HG03565 (cell line): ENCODE data around the gene RAB43.

ENCODE experiments used
- ATAC-seq: cut with Tn5 transposase; IDR thresholded peaks from one replicate; pipeline ENCODE4 v1.9.1; 2021; ENCODE audit warnings: mild to moderate bottlenecking, moderate library complexity; ENCODE audit not compliant: unreplicated experiment

The RAB43 gene

GRCh38 chr3:129039271-129040038, 82.1 kb downstream of the RAB43 start:
- ATAC-seq = no peak

- ATAC-seq = no peak
Measured at GRCh38 chr3:129038121-129038855, 83.3 kb downstream of the RAB43 start.
